Body of pancreas (tissue), 4 donors: ENCODE results near the gene CAMTA1. TPM values are rescaled to one million over a fixed set of nuclear protein-coding genes. Genes with fewer than 3 reads are reported as not detected.

Source experiments
- ATAC-seq: fragments of 150-250 bp; one replicate; pipeline ENCODE4 v1.9.1; 2016
- DNase-seq, 4 donors: peaks; one replicate each; pipeline ENCODE4 v3.0.0-alpha.2; 2019
- H3K27ac ChIP-seq, 4 donors: fragments of 200-600 bp; sonication (generic); 1 replicate in 3 of 4; 2 replicates in 1 of 4; pipeline versions ENCODE4 v1.5.1 to v1.6.1; 2016 to 2019; ENCODE audit warnings: mild to moderate bottlenecking in 1 of 4, mixed read lengths in 1 of 4, moderate library complexity in 1 of 4
- H3K27me3 ChIP-seq, 2 donors: fragments of 200-600 bp; sonication (generic); one replicate each; pipeline ENCODE4 v1.6.0; 2016; ENCODE audit warnings: mild to moderate bottlenecking in 1 of 2
- H3K36me3 ChIP-seq, 2 donors: fragments of 200-600 bp; sonication (generic); replicated peaks in 1 of 2; 2 replicates each; pipeline ENCODE4 v1.5.1; 2016; ENCODE audit warnings: low read depth in 2 of 2; ENCODE audit not compliant: insufficient read depth in 1 of 2
- H3K4me1 ChIP-seq: fragments of 200-600 bp; sonication (generic); one replicate; pipeline ENCODE4 v1.6.0; 2016
- H3K4me3 ChIP-seq, 2 donors: fragments of 200-600 bp; sonication (generic); 1 replicate in 1 of 2; 2 replicates in 1 of 2; pipeline ENCODE4 v1.5.1; 2016 to 2019
- H3K9me3 ChIP-seq, 3 donors: fragments of 200-600 bp; sonication (generic); 1 replicate in 2 of 3; 2 replicates in 1 of 3; pipeline ENCODE4 v1.5.1; 2016
- CTCF ChIP-seq, 7 experiments: fragments of 450-650 bp in 4 of 7; fragments of 200-600 bp in 3 of 7; sonication (generic) in 3 of 7; IDR thresholded peaks; one replicate each; pipeline ENCODE4 v1.5.1; 2016 to 2019; ENCODE audit warnings: antibody characterized with exemption in 7 of 7
- POLR2A ChIP-seq, 3 donors: fragments of 450-650 bp; IDR thresholded peaks; one replicate each; pipeline ENCODE4 v1.6.1; 2016; ENCODE audit warnings: antibody characterized with exemption in 3 of 3, mild to moderate bottlenecking in 2 of 3
- WGBS, 2 donors: methylation state at CpG; one replicate each; pipeline ENCODE4 v1.1.5; 2017; 5-methylcytosine and 5-hydroxymethylcytosine counted together
- intact Hi-C: fragments of 100-400 bp; cut with DNase I; formaldehyde crosslinking; loops from one replicate; pipeline ENCODE4 v1.15.1; 2023
- total RNA-seq, 2 donors: library from RNA; depleted of rRNA; stranded (reverse); fragments of >200 nt; gene quantifications; one replicate each; pipeline ENCODE4 v1.1.0, GENCODE V29; 2016

CAMTA1 gene
- total RNA-seq, 2 donors from 2014 or later, result 36.3 to 59.7 TPM

- 39 to 44% methylated on average over 5 of the region's 5 CpGs for WGBS, 2 donors
- TF ChIP-seq CTCF (IDR thresholded peaks at IDR 0.05) (no peak), POLR2A (IDR thresholded peaks at IDR 0.05) (no peak)
- H3K27ac ChIP-seq, result no peak overlapping the region
- no peak overlapping the region for H3K4me3 ChIP-seq
- no peaks in the 10 kb centered on the region for H3K4me1 ChIP-seq
- intact Hi-C loops, result no loop called here
- no peak for ATAC-seq
- H3K36me3 ChIP-seq, result no peaks in the 10 kb centered on the region
- DNase-seq, result no peak
- H3K9me3 ChIP-seq, result no peaks in the 10 kb centered on the region
- no peaks in the 10 kb centered on the region for H3K27me3 ChIP-seq
Measured at GRCh38 chr1:7089497-7089896, 304.2 kb downstream of the CAMTA1 start.

GRCh38 chr1:7093297-7093696 is 308.0 kb downstream of the CAMTA1 start:
- intact Hi-C loops, result no loop called here
- 67 to 78% methylated on average over 10 of the region's 10 CpGs for WGBS, 2 donors

GRCh38 chr1:7094086-7094485 is 308.8 kb downstream of the CAMTA1 start:
- H3K4me3 ChIP-seq, result no peak overlapping the region
- no peaks in the 10 kb centered on the region for H3K36me3 ChIP-seq
- no peak for DNase-seq
- 76 to 83% methylated on average over 4 of the region's 4 CpGs for WGBS, 2 donors
- H3K27ac ChIP-seq, result no peak overlapping the region
- intact Hi-C loops, result no loop called here
- H3K9me3 ChIP-seq, result no peaks in the 10 kb centered on the region
- ATAC-seq, result no peak
- peaks cover 21% of the 10 kb centered on the region for H3K4me1 ChIP-seq
- H3K27me3 ChIP-seq, result no peaks in the 10 kb centered on the region
- no peak for TF ChIP-seq POLR2A (IDR thresholded peaks at IDR 0.05)
- no peak for TF ChIP-seq CTCF (IDR thresholded peaks at IDR 0.05)

More at GRCh38 chr1:7093297-7093696, 308.0 kb downstream of the CAMTA1 start:
- no peaks in the 10 kb centered on the region for H3K36me3 ChIP-seq
- peaks cover 16% of the 10 kb centered on the region for H3K4me1 ChIP-seq
- no peak for TF ChIP-seq POLR2A (IDR thresholded peaks at IDR 0.05)
- no peak for TF ChIP-seq CTCF (IDR thresholded peaks at IDR 0.05)
- no peak for ATAC-seq
- H3K27me3 ChIP-seq, result no peaks in the 10 kb centered on the region
- DNase-seq, result no peak
- H3K4me3 ChIP-seq, result no peak overlapping the region
- no peaks in the 10 kb centered on the region for H3K9me3 ChIP-seq
- H3K27ac ChIP-seq, result no peak overlapping the region

GRCh38 chr1:7094509-7094908 is 309.3 kb downstream of the CAMTA1 start:
- WGBS, 2 donors, result 61 to 66% methylated on average over 10 of the region's 10 CpGs
- Histone ChIP-seq H3K4me1 (peaks cover 21% of the 10 kb centered on the region), H3K27me3 (no peaks in the 10 kb centered on the region), H3K4me3 (no peak overlapping the region), H3K36me3 (no peaks in the 10 kb centered on the region), H3K9me3 (no peaks in the 10 kb centered on the region), H3K27ac (no peak overlapping the region)
- ATAC-seq, result no peak
- intact Hi-C loops, result no loop called here
- no peak for DNase-seq
- TF ChIP-seq POLR2A (IDR thresholded peaks at IDR 0.05) (no peak), CTCF (IDR thresholded peaks at IDR 0.05) (no peak)

- H3K4me3 ChIP-seq, result no peak overlapping the region
- WGBS, 2 donors, result 70 to 77% methylated on average over 12 of the region's 12 CpGs
Measured at GRCh38 chr1:7095343-7095964, 310.2 kb downstream of the CAMTA1 start.

More at GRCh38 chr1:7095343-7095964, 310.2 kb downstream of the CAMTA1 start:
- H3K9me3 ChIP-seq, result no peaks in the 10 kb centered on the region
- H3K36me3 ChIP-seq, result no peaks in the 10 kb centered on the region
- intact Hi-C loops, result no loop called here
- TF ChIP-seq CTCF (IDR thresholded peaks at IDR 0.05) (no peak), POLR2A (IDR thresholded peaks at IDR 0.05) (no peak)
- no peaks in the 10 kb centered on the region for H3K27me3 ChIP-seq
- DNase-seq (no peak), ATAC-seq (no peak)
- peaks cover 21% of the 10 kb centered on the region for H3K4me1 ChIP-seq
- H3K27ac ChIP-seq, result no peak overlapping the region
